HCT116 (cell line): ENCODE data around the gene PRPH2. TPM values are rescaled to one million over a fixed set of nuclear protein-coding genes. Genes with fewer than 3 reads are reported as not detected.

Experiments
- ATAC-seq: fragments of 200-7000 bp; cut with Tn5 transposase; 2 replicates; pipeline ENCODE4 v1.9.1; 2020; ENCODE audit warnings: mild to moderate bottlenecking, moderate library complexity
- BruUV-seq: library from RNA; stranded (reverse); fragments of 400-500 nt; replicated peaks from 2 replicates; lab custom pipeline; 2021; lab: Mats Ljungman, UMichigan
- CTCF ChIA-PET: fragments of 300-600 bp; sonication (Branson Sonifier 250); formaldehyde crosslinking; loops from one replicate; lab custom pipeline; 2021; ENCODE audit warnings: antibody characterized with exemption; lab: Charles Lee
- POLR2A ChIA-PET: fragments of 300-600, 350-600 bp; sonication (Branson Sonifier 250); formaldehyde crosslinking; loops from one replicate; lab custom pipeline; 2021; ENCODE audit warnings: antibody characterized with exemption; lab: Charles Lee
- RAD21 ChIA-PET, 2 experiments: fragments of 300-600 bp; sonication (Branson Sonifier 250); formaldehyde crosslinking; loops; one replicate each; lab custom pipeline; 2023; ENCODE audit warnings: low total read pairs in 2 of 2; ENCODE audit not compliant: uncharacterized antibody in 2 of 2, unreplicated experiment in 2 of 2, low non-redundant PET in 1 of 2; lab: Charles Lee
- DNase-seq: peaks from one replicate; pipeline ENCODE4 v3.0.0-alpha.2; 2010; ENCODE audit warnings: low read depth, low spot score
- H2AFZ ChIP-seq: fragments of 200-600 bp; shearing (Covaris generic), sonication (generic); 2 replicates; pipeline ENCODE4 v1.6.1; 2017; ENCODE audit warnings: low read depth, mixed run types, mixed read lengths, antibody characterized with exemption, low read length; ENCODE audit not compliant: poor library complexity, severe bottlenecking
- H3K27ac ChIP-seq: 2 replicates; pipeline ENCODE4 v1.5.1; 2012; ENCODE audit warnings: low read depth, low read length
- H3K27me3 ChIP-seq: fragments of 200-600 bp; sonication (generic); 2 replicates; pipeline ENCODE4 v1.6.1; 2016; ENCODE audit warnings: mixed run types, low read length, mixed read lengths; ENCODE audit not compliant: insufficient read depth
- H3K36me3 ChIP-seq, 2 experiments: fragments of 200-500 bp in 1 of 2; fragments of 200-600 bp in 1 of 2; sonication (Bioruptor generic) in 1 of 2; sonication (generic) in 1 of 2; 2 replicates each; pipeline versions ENCODE4 v1.5.1 to v1.6.1; 2014 to 2016; ENCODE audit warnings: low read length in 2 of 2, inconsistent platforms in 1 of 2, mixed read lengths in 1 of 2, mixed run types in 1 of 2; ENCODE audit not compliant: insufficient read depth in 2 of 2, control insufficient read depth in 1 of 2
- H3K4me1 ChIP-seq, 2 experiments: fragments of 200-600 bp in 1 of 2; sonication (generic) in 1 of 2; 2 replicates each; pipeline versions ENCODE4 v1.5.1 to v1.6.1; 2012 to 2017; ENCODE audit warnings: low read length in 2 of 2, inconsistent platforms in 1 of 2, mild to moderate bottlenecking in 1 of 2, mixed read lengths in 1 of 2, mixed run types in 1 of 2, moderate library complexity in 1 of 2; ENCODE audit not compliant: insufficient read depth in 2 of 2, control insufficient read depth in 1 of 2
- H3K4me2 ChIP-seq: fragments of 200-600 bp; sonication (generic); 2 replicates; pipeline ENCODE4 v1.6.1; 2017; ENCODE audit warnings: mixed run types, low read length, mixed read lengths
- H3K4me3 ChIP-seq, 2 experiments: fragments of 200-600 bp in 1 of 2; sonication (generic) in 1 of 2; replicated peaks in 1 of 2; 2 replicates each; pipeline ENCODE4 v1.5.1; 2011 to 2016; ENCODE audit warnings: low read length in 2 of 2, control low read depth in 1 of 2, low read depth in 1 of 2, mild to moderate bottlenecking in 1 of 2, mixed read lengths in 1 of 2, mixed run types in 1 of 2
- H3K79me2 ChIP-seq: fragments of 200-600 bp; sonication (generic); 2 replicates; pipeline ENCODE4 v1.6.1; 2017; ENCODE audit warnings: mild to moderate bottlenecking, mixed run types, low read length, moderate library complexity, mixed read lengths; ENCODE audit not compliant: insufficient read depth
- H3K9ac ChIP-seq: fragments of 200-600 bp; sonication (generic); 2 replicates; pipeline ENCODE4 v1.6.1; 2016; ENCODE audit warnings: low read length, mixed read lengths
- H3K9me2 ChIP-seq: fragments of 200-600 bp; sonication (generic), shearing (Covaris generic); 2 replicates; pipeline ENCODE4 v1.6.1; 2017; ENCODE audit warnings: mixed run types, mild to moderate bottlenecking, moderate library complexity; ENCODE audit not compliant: insufficient read depth
- H3K9me3 ChIP-seq, 2 experiments: fragments of 200-500 bp in 1 of 2; fragments of 200-600 bp in 1 of 2; sonication (Bioruptor generic) in 1 of 2; sonication (generic) in 1 of 2; 2 replicates each; pipeline ENCODE4 v1.6.1; 2014 to 2017; ENCODE audit warnings: low read length in 2 of 2, mixed read lengths in 2 of 2, inconsistent platforms in 1 of 2, low read depth in 1 of 2, mild to moderate bottlenecking in 1 of 2, mixed run types in 1 of 2, moderate library complexity in 1 of 2; ENCODE audit not compliant: control insufficient read depth in 1 of 2, insufficient read depth in 1 of 2
- H4K20me1 ChIP-seq: fragments of 200-600 bp; sonication (generic), shearing (Covaris generic); 2 replicates; pipeline ENCODE4 v1.6.1; 2017; ENCODE audit warnings: mixed run types, mild to moderate bottlenecking, moderate library complexity; ENCODE audit not compliant: insufficient read depth
- ATF3 ChIP-seq: IDR thresholded peaks from 2 replicates; pipeline ENCODE4 v1.6.1; 2012
- CEBPB ChIP-seq: IDR thresholded peaks from 2 replicates; pipeline ENCODE4 v1.6.1; 2012; ENCODE audit warnings: low read depth
- FOSL1 ChIP-seq: IDR thresholded peaks from 2 replicates; pipeline ENCODE4 v1.6.1; 2012; ENCODE audit warnings: low read depth
- POLR2AphosphoS5 ChIP-seq: IDR thresholded peaks from 2 replicates; pipeline ENCODE4 v1.6.1; 2011; ENCODE audit warnings: mild to moderate bottlenecking, low read depth, low read length, moderate library complexity
- RAD21 ChIP-seq: IDR thresholded peaks from 2 replicates; pipeline ENCODE4 v1.6.1; 2012; ENCODE audit warnings: low read depth, mild to moderate bottlenecking
- SIN3A ChIP-seq: IDR thresholded peaks from 2 replicates; pipeline ENCODE4 v1.6.1; 2012; ENCODE audit warnings: low read depth
- SP1 ChIP-seq: IDR thresholded peaks from 2 replicates; pipeline ENCODE4 v1.6.1; 2012; ENCODE audit warnings: low read depth
- YY1 ChIP-seq: IDR thresholded peaks from 2 replicates; pipeline ENCODE4 v1.6.1; 2011; ENCODE audit warnings: low read length, low read depth, moderate library complexity, mild to moderate bottlenecking; ENCODE audit not compliant: insufficient replicate concordance; ENCODE audit errors: extremely low read depth
- intact Hi-C: fragments of 100-400 bp; cut with micrococcal nuclease; formaldehyde crosslinking; loops from 2 replicates; pipeline ENCODE4 v1.10.0; 2022
- total RNA-seq: library from RNA; stranded (reverse); gene quantifications from one replicate; pipeline ENCODE4 v1.2.1, GENCODE V29; 2021; ENCODE audit not compliant: unreplicated experiment
- TF ChIP-seq, protein P1 (sequence below): IDR thresholded peaks from 2 replicates; pipeline ENCODE4 v1.6.1; 2011; ENCODE audit warnings: mild to moderate bottlenecking, low read length, moderate library complexity; ENCODE audit not compliant: insufficient replicate concordance; ENCODE audit errors: extremely low read depth

The PRPH2 gene
- total RNA-seq, 1 experiment from 2014 or later = not detected

GRCh38 chr6:42709871-42710270 lies 12.5 kb downstream of the PRPH2 start:
- TF ChIP-seq SIN3A (no peak), FOSL1 (no peak), CEBPB (no peak), POLR2AphosphoS5 (no peak), SP1 (no peak), YY1 (no peak), ATF3 (no peak), RAD21 (no peak)
- TF ChIP-seq, protein P1, sequence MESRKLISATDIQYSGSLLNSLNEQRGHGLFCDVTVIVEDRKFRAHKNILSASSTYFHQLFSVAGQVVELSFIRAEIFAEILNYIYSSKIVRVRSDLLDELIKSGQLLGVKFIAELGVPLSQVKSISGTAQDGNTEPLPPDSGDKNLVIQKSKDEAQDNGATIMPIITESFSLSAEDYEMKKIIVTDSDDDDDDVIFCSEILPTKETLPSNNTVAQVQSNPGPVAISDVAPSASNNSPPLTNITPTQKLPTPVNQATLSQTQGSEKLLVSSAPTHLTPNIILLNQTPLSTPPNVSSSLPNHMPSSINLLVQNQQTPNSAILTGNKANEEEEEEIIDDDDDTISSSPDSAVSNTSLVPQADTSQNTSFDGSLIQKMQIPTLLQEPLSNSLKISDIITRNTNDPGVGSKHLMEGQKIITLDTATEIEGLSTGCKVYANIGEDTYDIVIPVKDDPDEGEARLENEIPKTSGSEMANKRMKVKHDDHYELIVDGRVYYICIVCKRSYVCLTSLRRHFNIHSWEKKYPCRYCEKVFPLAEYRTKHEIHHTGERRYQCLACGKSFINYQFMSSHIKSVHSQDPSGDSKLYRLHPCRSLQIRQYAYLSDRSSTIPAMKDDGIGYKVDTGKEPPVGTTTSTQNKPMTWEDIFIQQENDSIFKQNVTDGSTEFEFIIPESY = no peak
- TF ChIP-seq, all 23 proteins: peak for 0
- peaks cover 6 to 7% of the 10 kb centered on the region in 2 experiments; a peak in 1 of 4 replicates for H3K9me3 ChIP-seq
- RAD21 ChIA-PET = no interaction called here
- no peaks in the 10 kb centered on the region for H3K9me2 ChIP-seq
- H2AFZ ChIP-seq = no peak overlapping the region
- H4K20me1 ChIP-seq = no peaks in the 10 kb centered on the region
- DNase-seq (no peak), ATAC-seq (no peak)
- no peak overlapping the region for H3K4me2 ChIP-seq
- H3K4me1 ChIP-seq = peaks cover 0 to 4% of the 10 kb centered on the region in 2 experiments; a peak in 1 of 4 replicates
- no TSS peak for BruUV-seq
- no peaks in the 10 kb centered on the region for H3K27me3 ChIP-seq
- no peak overlapping the region for H3K9ac ChIP-seq
- POLR2A ChIA-PET = no interaction called here
- intact Hi-C loops = no loop called here
- H3K79me2 ChIP-seq = no peaks in the 10 kb centered on the region
- CTCF ChIA-PET = no interaction called here
- H3K36me3 ChIP-seq = no peaks in the 10 kb centered on the region
- H3K27ac ChIP-seq = no peak overlapping the region
- no peak overlapping the region for H3K4me3 ChIP-seq
